CD4-positive, alpha-beta T cell (primary cell): ENCODE measurements around the gene KLC1. TPM values are rescaled to one million over a fixed set of nuclear protein-coding genes. Genes with fewer than 3 reads are reported as not detected.

Source experiments
- ATAC-seq: fragments of 200-7000 bp; cut with Tn5 transposase; one replicate; pipeline ENCODE4 v1.10.0; 2022; ENCODE audit warnings: mild to moderate bottlenecking; ENCODE audit not compliant: poor library complexity
- CTCF ChIA-PET: fragments of 350-600 bp; sonication (Branson Sonifier 250); formaldehyde crosslinking; loops from one replicate; lab custom pipeline; 2021; ENCODE audit warnings: antibody characterized with exemption, inconsistent platforms; lab: Charles Lee
- POLR2A ChIA-PET: fragments of 350-600 bp; sonication (Branson Sonifier 250); formaldehyde crosslinking; loops from one replicate; lab custom pipeline; 2021; ENCODE audit warnings: antibody characterized with exemption, inconsistent platforms; lab: Charles Lee
- DNase-seq, 14 experiments: peaks; one replicate each; pipeline ENCODE4 v3.0.0-alpha.2; 2013 to 2020; ENCODE audit warnings: mixed read lengths in 2 of 14
- H3K27ac ChIP-seq, 2 donors: one replicate each; pipeline versions ENCODE4 v1.5.1 to v1.7.0; 2013; ENCODE audit warnings: low read length in 2 of 2, low read depth in 1 of 2, mild to moderate bottlenecking in 1 of 2
- H3K27me3 ChIP-seq, 2 experiments: 1 replicate in 1 of 2; 2 replicates in 1 of 2; pipeline versions ENCODE4 v1.6.1 to v1.7.0; 2013; ENCODE audit warnings: low read length in 2 of 2, control low read depth in 1 of 2, mild to moderate bottlenecking in 1 of 2, moderate library complexity in 1 of 2; ENCODE audit not compliant: insufficient read depth in 2 of 2, control insufficient read depth in 1 of 2
- H3K36me3 ChIP-seq: one replicate; pipeline ENCODE4 v1.6.1; 2013; ENCODE audit warnings: low read length, control low read depth; ENCODE audit not compliant: insufficient read depth
- H3K4me1 ChIP-seq: one replicate; pipeline ENCODE4 v1.6.1; 2013; ENCODE audit warnings: low read length, control low read depth; ENCODE audit not compliant: insufficient read depth
- H3K4me3 ChIP-seq: one replicate; pipeline ENCODE4 v1.5.1; 2013; ENCODE audit warnings: mild to moderate bottlenecking, low read length, moderate library complexity
- H3K9me3 ChIP-seq, 2 experiments: 1 replicate in 1 of 2; 2 replicates in 1 of 2; pipeline versions ENCODE4 v1.6.1 to v1.7.0; 2013; ENCODE audit warnings: low read length in 2 of 2, mild to moderate bottlenecking in 2 of 2, control low read depth in 1 of 2, moderate library complexity in 1 of 2; ENCODE audit not compliant: control insufficient read depth in 1 of 2, insufficient read depth in 1 of 2
- H3K27ac Mint-ChIP-seq: one replicate; pipeline ENCODE4 v1.8.0; 2020; ENCODE audit warnings: mixed read lengths
- H3K27me3 Mint-ChIP-seq: one replicate; pipeline ENCODE4 v1.8.0; 2021; ENCODE audit warnings: mixed read lengths
- H3K36me3 Mint-ChIP-seq: one replicate; pipeline ENCODE4 v1.8.0; 2021; ENCODE audit warnings: low read depth, mixed read lengths
- H3K4me1 Mint-ChIP-seq: one replicate; pipeline ENCODE4 v1.8.0; 2021; ENCODE audit warnings: low read depth, mixed read lengths
- H3K4me3 Mint-ChIP-seq: one replicate; pipeline ENCODE4 v1.8.0; 2020; ENCODE audit warnings: mild to moderate bottlenecking, mixed read lengths
- H3K9me3 Mint-ChIP-seq: one replicate; pipeline ENCODE4 v1.8.0; 2020; ENCODE audit warnings: mixed read lengths
- intact Hi-C, 2 experiments: fragments of 100-400 bp; cut with DNase I in 1 of 2; cut with micrococcal nuclease in 1 of 2; formaldehyde crosslinking; loops; one replicate each; pipeline versions ENCODE4 v1.15.1 to v1.9.0; 2023 to 2025; cut with DNase I, micrococcal nuclease
- total RNA-seq, 174 experiments: library from RNA in 2 of 174; stranded (reverse) in 2 of 174; gene quantifications; one replicate each; pipeline ENCODE4 v1.2.3 and lab custom pipeline; 2021 to 2026
- TF ChIP-seq, protein P1 (sequence below): fragments of 200-600 bp; IDR thresholded peaks from one replicate; pipeline ENCODE4 v1.8.0; 2022; ENCODE audit warnings: antibody characterized with exemption, mild to moderate bottlenecking

Gene KLC1
- total RNA-seq, 2 experiments from 2014 or later, result 111 to 119 TPM

DNA sequence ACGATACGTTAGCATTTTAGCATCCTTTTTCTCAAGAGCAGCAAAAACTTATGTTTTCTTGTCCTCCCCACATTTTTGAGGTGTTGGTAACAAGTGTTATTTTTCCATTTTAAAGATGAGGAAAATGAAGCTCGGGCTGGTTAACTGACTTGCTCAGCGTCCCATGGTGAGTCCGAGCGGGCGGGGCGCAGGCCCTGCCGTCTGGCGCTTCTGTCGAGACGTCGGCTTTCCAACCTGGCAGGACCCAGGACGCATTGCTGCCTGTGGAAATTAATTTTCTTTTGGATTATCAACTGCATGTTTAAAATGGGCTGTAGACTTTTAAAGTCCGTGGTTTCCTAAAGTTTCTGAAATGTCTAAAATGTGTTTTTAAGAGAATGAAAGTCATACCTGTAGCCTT, 55.9 kb downstream of the KLC1 start:
- no peak overlapping the region for H3K27ac ChIP-seq
- Mint-ChIP-seq H3K4me3 (no peak overlapping the region), H3K36me3 (peaks cover 87% of the 10 kb centered on the region), H3K27me3 (no peaks in the 10 kb centered on the region), H3K4me1 (no peaks in the 10 kb centered on the region), H3K9me3 (no peaks in the 10 kb centered on the region), H3K27ac (no peak overlapping the region)
- H3K27me3 ChIP-seq, result no peaks in the 10 kb centered on the region
- ATAC-seq (no peak), DNase-seq (no peak)
- peaks cover 88% of the 10 kb centered on the region for H3K36me3 ChIP-seq
- no peak overlapping the region for H3K4me3 ChIP-seq
- ChIA-PET POLR2A (no interaction called here), CTCF (no interaction called here)
- TF ChIP-seq, protein P1, sequence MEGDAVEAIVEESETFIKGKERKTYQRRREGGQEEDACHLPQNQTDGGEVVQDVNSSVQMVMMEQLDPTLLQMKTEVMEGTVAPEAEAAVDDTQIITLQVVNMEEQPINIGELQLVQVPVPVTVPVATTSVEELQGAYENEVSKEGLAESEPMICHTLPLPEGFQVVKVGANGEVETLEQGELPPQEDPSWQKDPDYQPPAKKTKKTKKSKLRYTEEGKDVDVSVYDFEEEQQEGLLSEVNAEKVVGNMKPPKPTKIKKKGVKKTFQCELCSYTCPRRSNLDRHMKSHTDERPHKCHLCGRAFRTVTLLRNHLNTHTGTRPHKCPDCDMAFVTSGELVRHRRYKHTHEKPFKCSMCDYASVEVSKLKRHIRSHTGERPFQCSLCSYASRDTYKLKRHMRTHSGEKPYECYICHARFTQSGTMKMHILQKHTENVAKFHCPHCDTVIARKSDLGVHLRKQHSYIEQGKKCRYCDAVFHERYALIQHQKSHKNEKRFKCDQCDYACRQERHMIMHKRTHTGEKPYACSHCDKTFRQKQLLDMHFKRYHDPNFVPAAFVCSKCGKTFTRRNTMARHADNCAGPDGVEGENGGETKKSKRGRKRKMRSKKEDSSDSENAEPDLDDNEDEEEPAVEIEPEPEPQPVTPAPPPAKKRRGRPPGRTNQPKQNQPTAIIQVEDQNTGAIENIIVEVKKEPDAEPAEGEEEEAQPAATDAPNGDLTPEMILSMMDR, result no peak
- H3K4me1 ChIP-seq, result no peaks in the 10 kb centered on the region
- intact Hi-C loops, result no loop called here
- H3K9me3 ChIP-seq, result no peaks in the 10 kb centered on the region

DNA sequence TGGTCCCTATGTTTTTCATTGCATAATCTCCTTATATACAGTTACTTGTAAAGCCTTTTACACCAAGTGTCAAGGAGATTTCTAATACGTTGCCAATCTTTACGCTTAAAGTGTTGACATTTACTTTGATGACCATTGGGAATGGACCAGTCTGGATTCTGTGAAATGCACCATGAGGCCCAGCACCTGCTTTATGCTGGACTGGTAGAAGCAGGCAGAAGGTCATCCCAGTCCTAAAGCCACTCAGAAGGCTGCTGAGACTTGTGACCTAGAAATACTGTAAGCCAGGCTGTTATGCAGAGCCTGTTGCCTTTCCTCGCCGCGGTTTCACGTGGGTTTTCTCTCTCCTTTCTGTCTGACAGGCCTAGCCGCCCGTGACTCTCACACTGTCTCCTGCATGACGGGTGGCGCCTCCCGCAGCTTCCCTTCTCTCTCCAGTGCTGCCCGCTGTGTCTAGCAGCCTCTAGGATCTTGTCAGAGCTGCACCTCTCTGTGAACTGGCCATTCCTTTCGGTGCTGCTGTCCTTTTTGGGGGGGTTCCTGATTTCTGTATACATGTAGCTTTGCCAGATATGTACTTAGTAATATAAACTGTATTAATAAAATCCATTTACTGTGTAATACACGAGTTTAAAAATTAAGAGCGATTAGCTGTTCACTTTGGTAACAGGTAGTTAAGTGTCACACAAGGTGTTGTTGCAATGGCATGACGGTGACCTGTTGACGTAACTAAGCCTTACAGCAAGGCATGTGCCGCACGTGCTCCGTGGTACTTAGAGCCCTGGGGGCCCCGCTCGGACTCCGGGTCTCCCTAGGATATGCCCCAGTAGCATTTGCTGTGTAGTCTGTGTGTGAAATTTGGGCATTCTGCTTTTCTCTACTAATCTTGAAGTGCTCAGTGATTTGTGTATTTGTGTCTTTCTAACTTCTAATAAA, 56.5 kb downstream of the KLC1 start:
- no peaks in the 10 kb centered on the region for H3K27me3 Mint-ChIP-seq
- intact Hi-C loops, result no loop called here
- no peak overlapping the region for H3K27ac Mint-ChIP-seq
- Histone ChIP-seq H3K4me1 (no peaks in the 10 kb centered on the region), H3K9me3 (no peaks in the 10 kb centered on the region), H3K27ac (no peak overlapping the region), H3K4me3 (no peak overlapping the region), H3K36me3 (peaks cover 83% of the 10 kb centered on the region), H3K27me3 (no peaks in the 10 kb centered on the region)
- H3K9me3 Mint-ChIP-seq, result no peaks in the 10 kb centered on the region
- H3K4me1 Mint-ChIP-seq, result no peaks in the 10 kb centered on the region
- TF ChIP-seq, protein P1, result no peak
- H3K36me3 Mint-ChIP-seq, result peaks cover 87% of the 10 kb centered on the region
- no peak overlapping the region for H3K4me3 Mint-ChIP-seq
- ChIA-PET CTCF (no interaction called here), POLR2A (no interaction called here)
- no peak for ATAC-seq
- DNase-seq, result no peak

DNA sequence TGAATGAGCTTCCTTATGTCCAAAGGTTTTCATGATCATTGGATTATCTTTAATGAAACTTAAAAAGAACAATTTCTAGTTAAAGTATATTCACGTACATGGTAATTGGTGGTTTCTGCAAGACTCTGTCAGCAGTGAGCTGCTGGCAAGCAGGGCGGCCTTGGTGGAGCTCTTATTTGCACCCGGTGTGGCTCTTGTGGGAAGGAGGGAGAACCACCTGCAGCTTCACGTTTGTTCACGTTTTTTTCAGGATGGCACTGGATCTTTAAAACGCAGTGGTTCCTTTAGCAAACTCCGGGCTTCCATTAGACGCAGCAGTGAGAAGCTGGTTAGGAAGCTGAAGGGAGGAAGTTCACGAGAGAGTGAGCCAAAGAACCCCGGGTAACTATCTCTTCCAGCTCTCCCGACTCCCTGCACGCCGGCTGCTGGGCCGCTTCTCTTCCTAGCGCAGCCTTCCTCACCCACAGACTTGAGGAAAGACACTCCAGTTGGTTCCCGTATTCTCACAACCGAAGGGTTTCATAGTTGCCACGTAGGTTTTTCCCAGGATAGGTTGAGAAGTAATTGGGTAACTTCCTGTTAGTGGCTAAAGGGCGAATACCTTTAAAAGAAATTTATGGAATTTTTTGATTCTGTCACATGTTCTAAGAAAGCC, 57.9 kb downstream of the KLC1 start:
- intact Hi-C loops, result no loop called here
- peaks cover 74% of the 10 kb centered on the region for H3K36me3 ChIP-seq

More for the DNA sequence above, 57.9 kb downstream of the KLC1 start:
- H3K36me3 Mint-ChIP-seq, result peaks cover 79% of the 10 kb centered on the region
- no peaks in the 10 kb centered on the region for H3K9me3 ChIP-seq
- TF ChIP-seq, protein P1, result no peak
- ATAC-seq, result no peak
- DNase-seq, result no peak
- H3K9me3 Mint-ChIP-seq, result no peaks in the 10 kb centered on the region
- H3K27ac ChIP-seq, result no peak overlapping the region
- H3K4me3 Mint-ChIP-seq, result no peak overlapping the region
- H3K27ac Mint-ChIP-seq, result no peak overlapping the region
- CTCF ChIA-PET, result no interaction called here
- no peak overlapping the region for H3K4me3 ChIP-seq
- H3K27me3 Mint-ChIP-seq, result no peaks in the 10 kb centered on the region
- no peaks in the 10 kb centered on the region for H3K4me1 ChIP-seq
- POLR2A ChIA-PET, result no interaction called here
- H3K4me1 Mint-ChIP-seq, result no peaks in the 10 kb centered on the region
- no peaks in the 10 kb centered on the region for H3K27me3 ChIP-seq
